PC-9 (cell line): ENCODE data around the gene CDY1.
"Not testable (repeated sequence)": the region's sequence is repeated elsewhere in the genome, so short reads cannot be mapped to it uniquely, and the experiment has no call there.

Source experiments
- EZH2 ChIP-seq: fragments of 200-600 bp; sonication (generic); IDR thresholded peaks from 2 replicates; pipeline ENCODE4 v1.8.0; 2017; ENCODE audit warnings: antibody characterized with exemption, low read depth
- TF ChIP-seq, protein P1 (sequence below): fragments of 200-600 bp; sonication (generic); conservative IDR thresholded peaks from 2 replicates; pipeline ENCODE4 v1.6.1; 2017; ENCODE audit warnings: mixed run types, antibody characterized with exemption, mild to moderate bottlenecking, moderate library complexity

DNA sequence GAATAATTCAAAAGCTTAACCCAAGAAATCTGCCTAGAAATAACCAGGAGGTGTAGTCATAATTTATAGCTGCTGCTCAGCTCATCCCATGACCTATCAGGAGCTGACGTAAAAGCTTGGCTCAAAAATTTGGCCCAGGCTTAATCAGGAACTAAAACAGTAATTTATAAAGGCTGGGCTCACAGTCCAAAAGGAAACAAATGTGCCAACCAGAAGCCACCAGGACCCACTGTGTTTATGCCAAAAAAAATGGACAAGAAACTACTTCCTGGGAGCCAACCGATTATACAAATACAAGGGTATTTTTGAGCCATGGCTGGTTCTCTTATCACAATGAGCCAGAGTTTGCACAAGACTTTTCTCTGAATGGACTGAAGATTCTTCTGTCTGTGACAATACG lies 17.9 kb downstream of the CDY1 start:
- TF ChIP-seq, protein P1, sequence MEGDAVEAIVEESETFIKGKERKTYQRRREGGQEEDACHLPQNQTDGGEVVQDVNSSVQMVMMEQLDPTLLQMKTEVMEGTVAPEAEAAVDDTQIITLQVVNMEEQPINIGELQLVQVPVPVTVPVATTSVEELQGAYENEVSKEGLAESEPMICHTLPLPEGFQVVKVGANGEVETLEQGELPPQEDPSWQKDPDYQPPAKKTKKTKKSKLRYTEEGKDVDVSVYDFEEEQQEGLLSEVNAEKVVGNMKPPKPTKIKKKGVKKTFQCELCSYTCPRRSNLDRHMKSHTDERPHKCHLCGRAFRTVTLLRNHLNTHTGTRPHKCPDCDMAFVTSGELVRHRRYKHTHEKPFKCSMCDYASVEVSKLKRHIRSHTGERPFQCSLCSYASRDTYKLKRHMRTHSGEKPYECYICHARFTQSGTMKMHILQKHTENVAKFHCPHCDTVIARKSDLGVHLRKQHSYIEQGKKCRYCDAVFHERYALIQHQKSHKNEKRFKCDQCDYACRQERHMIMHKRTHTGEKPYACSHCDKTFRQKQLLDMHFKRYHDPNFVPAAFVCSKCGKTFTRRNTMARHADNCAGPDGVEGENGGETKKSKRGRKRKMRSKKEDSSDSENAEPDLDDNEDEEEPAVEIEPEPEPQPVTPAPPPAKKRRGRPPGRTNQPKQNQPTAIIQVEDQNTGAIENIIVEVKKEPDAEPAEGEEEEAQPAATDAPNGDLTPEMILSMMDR, result not testable (repeated sequence)
- not testable (repeated sequence) for TF ChIP-seq EZH2
